H1 (cell line): ENCODE data around the gene XPOT. TPM values are rescaled to one million over a fixed set of nuclear protein-coding genes. Genes with fewer than 3 reads are reported as not detected.

ENCODE experiments used
- CTCF ChIA-PET: fragments of 300-600 bp; sonication (Branson Sonifier 250); formaldehyde crosslinking; loops from one replicate; lab custom pipeline; 2021; ENCODE audit not compliant: partially characterized antibody; lab: Charles Lee
- POLR2A ChIA-PET: fragments of 300-600 bp; sonication (Branson Sonifier 250); formaldehyde crosslinking; loops from one replicate; lab custom pipeline; 2021; ENCODE audit warnings: inconsistent platforms; ENCODE audit not compliant: partially characterized antibody; lab: Charles Lee
- DNase-seq, 2 experiments: peaks; one replicate each; pipeline versions ENCODE4 v3.0.0 to v3.0.0-alpha.2; 2010 to 2022; ENCODE audit warnings: low spot score in 2 of 2, low read depth in 1 of 2, mixed read lengths in 1 of 2
- FAIRE-seq: peaks from 2 replicates; lab custom pipeline; 2011; peaks lifted over from hg19 to GRCh38; lab: Jason Lieb, UNC
- H2AFZ ChIP-seq: 2 replicates; pipeline ENCODE4 v1.8.1; 2012; ENCODE audit warnings: low read length, inconsistent platforms
- H2AK5ac ChIP-seq: 2 replicates; pipeline ENCODE4 v1.6.1; 2013; ENCODE audit warnings: low read depth, low read length
- H2BK120ac ChIP-seq: replicated peaks from 2 replicates; pipeline ENCODE3; 2013; ENCODE audit warnings: low read depth, low read length, inconsistent platforms
- H2BK12ac ChIP-seq: 2 replicates; pipeline ENCODE4 v1.6.1; 2013; ENCODE audit warnings: low read depth, low read length
- H2BK15ac ChIP-seq: 2 replicates; pipeline ENCODE4 v1.6.1; 2013; ENCODE audit warnings: low read length
- H2BK20ac ChIP-seq: 2 replicates; pipeline ENCODE4 v1.6.1; 2013; ENCODE audit warnings: low read length
- H2BK5ac ChIP-seq: 2 replicates; pipeline ENCODE4 v1.6.1; 2013; ENCODE audit warnings: low read depth, low read length
- H3K14ac ChIP-seq: 2 replicates; pipeline ENCODE4 v1.6.1; 2013; ENCODE audit warnings: inconsistent platforms; ENCODE audit not compliant: insufficient read length
- H3K18ac ChIP-seq: 2 replicates; pipeline ENCODE4 v1.6.1; 2013; ENCODE audit warnings: low read length; ENCODE audit errors: extremely low read depth
- H3K23ac ChIP-seq: 2 replicates; pipeline ENCODE4 v1.6.1; 2013; ENCODE audit warnings: inconsistent platforms; ENCODE audit not compliant: insufficient read length
- H3K23me2 ChIP-seq: 2 replicates; pipeline ENCODE4 v1.6.1; 2013; ENCODE audit warnings: low read depth, low read length
- H3K27ac ChIP-seq: 2 replicates; pipeline ENCODE4 v1.6.1; 2011; ENCODE audit warnings: low read depth, low read length, inconsistent platforms
- H3K27me3 ChIP-seq, 4 experiments: replicated peaks in 1 of 4; 1 replicate in 1 of 4; 2 replicates in 3 of 4; pipeline versions ENCODE4 v1.6.1 to v1.8.1; 2011 to 2013; ENCODE audit warnings: low read length in 3 of 4, mild to moderate bottlenecking in 3 of 4, inconsistent platforms in 2 of 4, mixed read lengths in 2 of 4, moderate library complexity in 1 of 4; ENCODE audit not compliant: control insufficient read depth in 3 of 4, insufficient read depth in 3 of 4; ENCODE audit errors: extremely low read depth in 1 of 4
- H3K36me3 ChIP-seq, 4 experiments: 2 replicates each; pipeline versions ENCODE4 v1.6.1 to v1.8.1; 2011 to 2013; ENCODE audit warnings: mild to moderate bottlenecking in 4 of 4, low read length in 3 of 4, moderate library complexity in 2 of 4, control low read depth in 1 of 4, inconsistent platforms in 1 of 4; ENCODE audit not compliant: insufficient read depth in 4 of 4, control insufficient read depth in 2 of 4
- H3K4ac ChIP-seq: replicated peaks from 2 replicates; pipeline ENCODE3; 2013; ENCODE audit warnings: low read length, low read depth, mixed read lengths, inconsistent platforms; ENCODE audit not compliant: insufficient read length
- H3K4me1 ChIP-seq, 4 experiments: replicated peaks in 1 of 4; 1 replicate in 1 of 4; 2 replicates in 3 of 4; pipeline versions ENCODE4 v1.6.1 to v1.8.1; 2011 to 2013; ENCODE audit warnings: low read length in 3 of 4, inconsistent platforms in 2 of 4, mixed read lengths in 1 of 4; ENCODE audit not compliant: insufficient read depth in 4 of 4, control insufficient read depth in 3 of 4
- H3K4me2 ChIP-seq, 2 experiments: 2 replicates each; pipeline versions ENCODE4 v1.6.1 to v1.8.1; 2011 to 2013; ENCODE audit warnings: low read depth in 2 of 2, low read length in 2 of 2, control low read depth in 1 of 2, inconsistent platforms in 1 of 2, mild to moderate bottlenecking in 1 of 2; ENCODE audit not compliant: insufficient read depth in 1 of 2
- H3K4me3 ChIP-seq, 4 experiments: fragments of 200-600, 300-600 bp in 1 of 4; sonication (generic), shearing (Covaris generic), sonication (Bioruptor Twin) in 1 of 4; 2 replicates each; pipeline versions ENCODE4 v1.5.1 to v1.8.1; 2011 to 2016; ENCODE audit warnings: low read length in 4 of 4, low read depth in 3 of 4, control low read depth in 2 of 4, inconsistent platforms in 2 of 4, mild to moderate bottlenecking in 2 of 4, mixed read lengths in 1 of 4, moderate library complexity in 1 of 4; ENCODE audit not compliant: insufficient read depth in 2 of 4; ENCODE audit errors: extremely low read depth in 1 of 4
- H3K56ac ChIP-seq: replicated peaks from 2 replicates; pipeline ENCODE3; 2013; ENCODE audit warnings: low read depth, mild to moderate bottlenecking, mixed read lengths, low read length, inconsistent platforms; ENCODE audit not compliant: insufficient read length
- H3K79me1 ChIP-seq: 2 replicates; pipeline ENCODE4 v1.6.1; 2013; ENCODE audit warnings: low read depth, low read length, control low read depth
- H3K79me2 ChIP-seq, 2 experiments: 2 replicates each; pipeline versions ENCODE4 v1.6.1 to v1.8.1; 2012 to 2013; ENCODE audit warnings: low read length in 2 of 2, mild to moderate bottlenecking in 2 of 2, inconsistent platforms in 1 of 2; ENCODE audit not compliant: insufficient read depth in 2 of 2, control insufficient read depth in 1 of 2
- H3K9ac ChIP-seq, 4 experiments: replicated peaks in 1 of 4; 1 replicate in 1 of 4; 2 replicates in 3 of 4; pipeline versions ENCODE4 v1.6.1 to v1.8.1; 2011 to 2013; ENCODE audit warnings: low read depth in 3 of 4, low read length in 3 of 4, control low read depth in 2 of 4, mild to moderate bottlenecking in 2 of 4, moderate library complexity in 2 of 4, inconsistent platforms in 1 of 4; ENCODE audit errors: extremely low read depth in 1 of 4
- H3K9me3 ChIP-seq, 2 experiments: 2 replicates each; pipeline versions ENCODE4 v1.6.1 to v1.8.1; 2012 to 2013; ENCODE audit warnings: mild to moderate bottlenecking in 2 of 2, moderate library complexity in 2 of 2, control low read depth in 1 of 2, inconsistent platforms in 1 of 2, low read depth in 1 of 2, low read length in 1 of 2, mixed read lengths in 1 of 2; ENCODE audit not compliant: insufficient read depth in 2 of 2
- H4K20me1 ChIP-seq, 2 experiments: replicated peaks in 1 of 2; 2 replicates each; pipeline versions ENCODE3 to v1.8.1; 2011 to 2013; ENCODE audit warnings: inconsistent platforms in 2 of 2, low read length in 2 of 2, mild to moderate bottlenecking in 1 of 2; ENCODE audit not compliant: insufficient read depth in 2 of 2, control insufficient read depth in 1 of 2
- H4K5ac ChIP-seq: 2 replicates; pipeline ENCODE4 v1.6.1; 2013; ENCODE audit warnings: low read length, low read depth, mixed read lengths, inconsistent platforms; ENCODE audit not compliant: insufficient read length
- H4K8ac ChIP-seq: 2 replicates; pipeline ENCODE4 v1.8.0; 2013; ENCODE audit warnings: mild to moderate bottlenecking, moderate library complexity, low read length, inconsistent platforms; ENCODE audit not compliant: insufficient read depth; ENCODE audit errors: extremely low read depth
- H4K91ac ChIP-seq: replicated peaks from 2 replicates; pipeline ENCODE3; 2013; ENCODE audit warnings: low read length, mixed read lengths, inconsistent platforms; ENCODE audit not compliant: insufficient read length
- CBX8 ChIP-seq: fragments of 300-800, 300-1000 bp; sonication (generic); IDR thresholded peaks from 2 replicates; pipeline ENCODE4 v1.7.1; 2016; ENCODE audit warnings: low read depth, low read length, borderline replicate concordance
- HDAC2 ChIP-seq, 2 experiments: fragments of 300-600 bp in 1 of 2; sonication (generic) in 1 of 2; IDR thresholded peaks; 2 replicates each; pipeline ENCODE4 v1.6.1; 2011 to 2012; ENCODE audit warnings: low read depth in 2 of 2, low read length in 2 of 2, mild to moderate bottlenecking in 2 of 2, moderate library complexity in 2 of 2, borderline replicate concordance in 1 of 2, inconsistent platforms in 1 of 2
- JUN ChIP-seq: IDR thresholded peaks from 2 replicates; pipeline ENCODE4 v1.6.1; 2011; ENCODE audit warnings: low read depth, mild to moderate bottlenecking, improper control_type of control experiment, low read length
- KDM4A ChIP-seq: IDR thresholded peaks from one replicate; pipeline ENCODE4 v1.7.1; 2012; ENCODE audit warnings: low read depth, mild to moderate bottlenecking, moderate library complexity, low read length, inconsistent platforms; ENCODE audit not compliant: severe bottlenecking
- MAFK ChIP-seq: IDR thresholded peaks from 2 replicates; pipeline ENCODE4 v1.6.1; 2012; ENCODE audit warnings: low read depth, mild to moderate bottlenecking, improper control_type of control experiment, low read length
- MAX ChIP-seq: IDR thresholded peaks from 2 replicates; pipeline ENCODE4 v1.6.1; 2012; ENCODE audit warnings: inconsistent platforms
- RFX5 ChIP-seq: IDR thresholded peaks from 2 replicates; pipeline ENCODE4 v1.6.1; 2011; ENCODE audit warnings: low read depth, low read length, improper control_type of control experiment, borderline replicate concordance
- RNF2 ChIP-seq: fragments of 200-900, 300-1000 bp; sonication (generic); IDR thresholded peaks from 2 replicates; pipeline ENCODE4 v1.7.1; 2016; ENCODE audit warnings: borderline replicate concordance, low read depth, mild to moderate bottlenecking, antibody characterized with exemption, low read length; ENCODE audit not compliant: poor library complexity, severe bottlenecking; ENCODE audit errors: missing control alignments
- SP4 ChIP-seq: IDR thresholded peaks from 2 replicates; pipeline ENCODE4 v1.6.1; 2012; ENCODE audit warnings: low read length, inconsistent platforms
- SUZ12 ChIP-seq: fragments of 200-600 bp; sonication (generic); IDR thresholded peaks from 2 replicates; pipeline ENCODE4 v1.6.1; 2012; ENCODE audit warnings: mild to moderate bottlenecking, inconsistent platforms, low read length, moderate library complexity, mixed read lengths
- TAF1 ChIP-seq: IDR thresholded peaks from 2 replicates; pipeline ENCODE4 v1.6.1; 2011; ENCODE audit warnings: mild to moderate bottlenecking, low read depth, low read length
- WGBS, 2 experiments: shearing (Covaris generic) in 1 of 2; methylation state at CpG; one replicate each; pipeline versions ENCODE4 v1.1.6 to v1.1.7; 2013 to 2015; ENCODE audit warnings: low lambda C conversion rate in 2 of 2, mixed read lengths in 2 of 2, inconsistent platforms in 1 of 2, low coverage in 1 of 2, missing lambda C conversion rate in 1 of 2; ENCODE audit not compliant: insufficient replicate concordance in 2 of 2, insufficient coverage in 1 of 2, insufficient read length in 1 of 2; ENCODE audit errors: extremely low coverage in 1 of 2, missing lambda C conversion rate in 1 of 2; 5-methylcytosine and 5-hydroxymethylcytosine counted together
- polyA plus RNA-seq, 7 experiments: library from polyadenylated mRNA; depleted of rRNA in 3 of 7; stranded (reverse) in 5 of 7; unstranded in 2 of 7; fragments of >200 nt in 5 of 7; fragments of 200-250 nt in 2 of 7; gene quantifications; 1 replicate in 5 of 7; 2 replicates in 1 of 7; 4 replicates in 1 of 7; pipeline versions ENCODE4 v1.2.1 to v1.2.3, GENCODE V29; 2011 to 2013; ENCODE audit warnings: missing spikeins in 2 of 7, mixed read lengths in 2 of 7
- total RNA-seq: library from RNA; stranded (reverse); fragmentation: NEBNext Ultra II Directional; extraction: Animal tissue kit (Norgen Biotek cat#: 25700); gene quantifications from 2 replicates; pipeline ENCODE4 v1.2.1, GENCODE V29; 2021
- TF ChIP-seq, protein P1 (sequence below): IDR thresholded peaks from 2 replicates; pipeline ENCODE4 v1.6.1; 2011; ENCODE audit warnings: low read length, improper control_type of control experiment

Gene XPOT
- total and polyA plus RNA-seq, 2 of the 8 experiments (the other 6 are each of a cell fraction or from before 2014, with no cell fraction given): 38.8 to 176 TPM

DNA sequence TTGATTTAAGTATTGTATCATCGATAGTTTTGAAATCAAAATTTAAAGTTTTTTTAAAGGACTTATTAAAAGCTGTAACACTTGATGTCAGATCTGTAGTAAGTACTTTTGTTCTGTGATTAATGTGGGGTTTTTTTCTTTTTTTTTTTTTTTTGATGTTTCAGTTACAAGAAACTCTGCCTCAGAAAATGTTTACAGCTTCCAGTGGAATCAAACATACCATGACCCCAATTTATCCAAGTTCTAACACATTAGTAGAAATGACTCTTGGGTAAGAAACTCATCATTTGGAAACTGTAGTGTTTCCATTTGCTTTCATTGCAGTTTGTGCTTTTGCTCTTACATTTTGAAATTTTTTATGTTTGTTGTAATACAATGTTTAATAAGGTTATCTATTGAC lies 93.3 kb downstream of the XPOT start:
- ChIA-PET POLR2A (no interaction called here), CTCF (interaction anchor here (0.7 to 0.9 kb wide), 2 partner anchors 20 to 43 kb away, joined by 3 to 5 read pairs; no protein-coding TSS in a partner anchor)
- no peak overlapping the region for H3K14ac ChIP-seq
- no peaks in the 10 kb centered on the region for H3K4me1 ChIP-seq
- no peak overlapping the region for H3K9ac ChIP-seq
- no peak overlapping the region for H2BK15ac ChIP-seq
- no peak overlapping the region for H3K18ac ChIP-seq
- H3K4ac ChIP-seq: no peak overlapping the region
- no peak overlapping the region for H4K91ac ChIP-seq
- H2BK12ac ChIP-seq: no peak overlapping the region
- no peak overlapping the region for H2BK20ac ChIP-seq
- H3K4me3 ChIP-seq: no peak overlapping the region
- H3K9me3 ChIP-seq: no peaks in the 10 kb centered on the region
- H2AFZ ChIP-seq: no peak overlapping the region
- H3K36me3 ChIP-seq: peaks cover 2 to 56% (median 19%) of the 10 kb centered on the region in 4 experiments; a peak in 6 of 8 replicates
- H2BK120ac ChIP-seq: no peak overlapping the region
- no peak overlapping the region for H4K8ac ChIP-seq
- DNase-seq (no peak), FAIRE-seq (no peak)
- H3K56ac ChIP-seq: no peak overlapping the region
- H3K79me2 ChIP-seq: no peaks in the 10 kb centered on the region
- WGBS, 2 experiments: 97% methylated on average over 1 of the region's 1 CpG; no CpG with 5 or more reads in 1 of the 2 experiments
- no peak overlapping the region for H3K23ac ChIP-seq
- H3K4me2 ChIP-seq: no peak overlapping the region
- H3K27ac ChIP-seq: no peak overlapping the region
- H3K23me2 ChIP-seq: no peaks in the 10 kb centered on the region
- H2AK5ac ChIP-seq: no peak overlapping the region
- H3K79me1 ChIP-seq: no peaks in the 10 kb centered on the region
- H2BK5ac ChIP-seq: no peak overlapping the region
- H4K20me1 ChIP-seq: no peaks in the 10 kb centered on the region
- H3K27me3 ChIP-seq: no peaks in the 10 kb centered on the region
- H4K5ac ChIP-seq: no peak overlapping the region
- TF ChIP-seq RNF2: no peak
- no peak for TF ChIP-seq JUN
- no peak for TF ChIP-seq MAX
- TF ChIP-seq CBX8: no peak
- TF ChIP-seq SUZ12: no peak
- TF ChIP-seq MAFK: no peak
- TF ChIP-seq HDAC2 (IDR thresholded peaks at IDR 0.05; ENCODE audit: borderline replicate concordance in 1 of 2, low read depth in 2 of 2, low read length in 2 of 2): no peak
- TF ChIP-seq TAF1: no peak
- no peak for TF ChIP-seq SP4
- TF ChIP-seq, protein P1, sequence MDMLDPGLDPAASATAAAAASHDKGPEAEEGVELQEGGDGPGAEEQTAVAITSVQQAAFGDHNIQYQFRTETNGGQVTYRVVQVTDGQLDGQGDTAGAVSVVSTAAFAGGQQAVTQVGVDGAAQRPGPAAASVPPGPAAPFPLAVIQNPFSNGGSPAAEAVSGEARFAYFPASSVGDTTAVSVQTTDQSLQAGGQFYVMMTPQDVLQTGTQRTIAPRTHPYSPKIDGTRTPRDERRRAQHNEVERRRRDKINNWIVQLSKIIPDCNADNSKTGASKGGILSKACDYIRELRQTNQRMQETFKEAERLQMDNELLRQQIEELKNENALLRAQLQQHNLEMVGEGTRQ: no peak
- TF ChIP-seq RFX5: no peak
- no peak for TF ChIP-seq KDM4A
